Gastroesophageal sphincter (tissue), 4 donors: ENCODE measurements around the gene BMP2. TPM values are rescaled to one million over a fixed set of nuclear protein-coding genes. Genes with fewer than 3 reads are reported as not detected.

Source experiments
- ATAC-seq: fragments of 150-250 bp; one replicate; pipeline ENCODE4 v1.9.1; 2016; ENCODE audit warnings: mild to moderate bottlenecking, moderate library complexity
- H3K27ac ChIP-seq, 4 donors: fragments of 200-600 bp; sonication (generic) in 3 of 4; 1 replicate in 3 of 4; 2 replicates in 1 of 4; pipeline ENCODE4 v1.5.1; 2016 to 2019
- H3K27me3 ChIP-seq: fragments of 200-600 bp; sonication (generic); one replicate; pipeline ENCODE4 v1.5.1; 2019
- H3K36me3 ChIP-seq, 2 donors: fragments of 200-600 bp; sonication (generic); one replicate each; pipeline ENCODE4 v1.5.1; 2019; ENCODE audit warnings: control low read depth in 1 of 2
- H3K4me1 ChIP-seq, 3 donors: fragments of 200-600 bp; sonication (generic); 1 replicate in 2 of 3; 2 replicates in 1 of 3; pipeline ENCODE4 v1.5.1; 2016 to 2019; ENCODE audit warnings: control low read depth in 2 of 3
- H3K4me3 ChIP-seq, 2 donors: fragments of 200-600 bp; sonication (generic); one replicate each; pipeline ENCODE4 v1.5.1; 2019; ENCODE audit warnings: mild to moderate bottlenecking in 1 of 2, moderate library complexity in 1 of 2
- H3K9me3 ChIP-seq, 3 donors: fragments of 200-600 bp; sonication (generic); one replicate each; pipeline ENCODE4 v1.5.1; 2017 to 2019; ENCODE audit warnings: control low read depth in 2 of 3
- CTCF ChIP-seq, 4 experiments: fragments of 200-600 bp in 2 of 4; fragments of 450-650 bp in 2 of 4; sonication (generic) in 1 of 4; IDR thresholded peaks; one replicate each; pipeline ENCODE4 v1.5.1; 2017 to 2019; ENCODE audit warnings: antibody characterized with exemption in 4 of 4, mild to moderate bottlenecking in 2 of 4, moderate library complexity in 2 of 4
- EP300 ChIP-seq: sonication (generic); formaldehyde crosslinking; IDR thresholded peaks from one replicate; pipeline ENCODE4 v1.6.1; 2017; ENCODE audit warnings: antibody characterized with exemption, mild to moderate bottlenecking
- POLR2A ChIP-seq, 2 donors: fragments of 450-650 bp; IDR thresholded peaks; one replicate each; pipeline ENCODE4 v1.6.1; 2017; ENCODE audit warnings: antibody characterized with exemption in 2 of 2, mild to moderate bottlenecking in 2 of 2, moderate library complexity in 1 of 2
- POLR2AphosphoS5 ChIP-seq: sonication (generic); formaldehyde crosslinking; IDR thresholded peaks from one replicate; pipeline ENCODE4 v1.6.1; 2017; ENCODE audit warnings: antibody characterized with exemption
- WGBS, 2 donors: methylation state at CpG; one replicate each; pipeline ENCODE4 v1.1.5; 2018; ENCODE audit warnings: low coverage in 1 of 2; 5-methylcytosine and 5-hydroxymethylcytosine counted together
- total RNA-seq, 4 donors: library from RNA; depleted of rRNA; stranded (reverse); fragments of >200 nt; gene quantifications; one replicate each; pipeline ENCODE4 v1.1.0, GENCODE V29; 2016

Gene BMP2
- total RNA-seq, 4 donors from 2014 or later, result 4.9 to 8.9 (median 5.4) TPM

DNA sequence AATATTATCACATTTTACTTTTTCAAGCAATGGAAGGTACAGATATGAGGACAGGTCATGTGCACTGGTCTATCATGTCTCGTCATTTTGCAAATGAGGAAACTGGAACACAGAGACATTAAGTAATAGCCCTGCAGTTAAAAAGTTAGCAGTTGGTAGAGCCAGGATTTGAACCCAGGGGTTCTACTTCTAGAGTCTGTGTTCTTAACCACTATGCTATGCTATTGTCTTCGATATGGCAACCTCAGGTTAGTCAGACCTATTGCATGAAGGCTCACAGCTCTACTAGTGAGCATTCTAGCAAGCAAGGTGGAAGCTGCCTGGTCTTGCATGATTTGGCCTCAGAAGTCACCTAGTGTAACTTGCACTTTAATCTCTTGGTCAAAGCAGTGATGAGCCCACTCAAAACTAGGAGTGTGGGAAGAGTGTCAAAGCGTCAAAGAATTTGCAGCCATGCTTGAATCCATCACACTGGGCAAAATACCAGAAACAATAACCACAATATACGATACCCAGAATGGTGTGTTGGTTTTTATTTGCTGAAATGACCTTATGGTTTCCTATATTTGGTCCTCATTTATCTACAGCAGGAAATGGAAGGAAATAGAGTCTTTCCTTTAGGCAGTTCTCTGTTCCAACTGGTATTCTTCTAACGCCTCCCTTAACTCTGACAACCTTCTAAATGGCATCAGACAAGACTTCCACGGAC, 20.4 kb upstream of the BMP2 start:
- no peak overlapping the region for H3K4me3 ChIP-seq
- no peaks in the 10 kb centered on the region for H3K4me1 ChIP-seq
- WGBS, 2 donors, result 68 to 72% methylated on average over 5 of the region's 6 CpGs
- no peaks in the 10 kb centered on the region for H3K27me3 ChIP-seq
- ATAC-seq, result no peak
- TF ChIP-seq POLR2AphosphoS5 (no peak), CTCF (IDR thresholded peaks at IDR 0.05) (no peak), POLR2A (IDR thresholded peaks at IDR 0.05) (no peak), EP300 (no peak)
- no peaks in the 10 kb centered on the region for H3K36me3 ChIP-seq
- H3K27ac ChIP-seq, result no peak overlapping the region
- H3K9me3 ChIP-seq, result no peaks in the 10 kb centered on the region

DNA sequence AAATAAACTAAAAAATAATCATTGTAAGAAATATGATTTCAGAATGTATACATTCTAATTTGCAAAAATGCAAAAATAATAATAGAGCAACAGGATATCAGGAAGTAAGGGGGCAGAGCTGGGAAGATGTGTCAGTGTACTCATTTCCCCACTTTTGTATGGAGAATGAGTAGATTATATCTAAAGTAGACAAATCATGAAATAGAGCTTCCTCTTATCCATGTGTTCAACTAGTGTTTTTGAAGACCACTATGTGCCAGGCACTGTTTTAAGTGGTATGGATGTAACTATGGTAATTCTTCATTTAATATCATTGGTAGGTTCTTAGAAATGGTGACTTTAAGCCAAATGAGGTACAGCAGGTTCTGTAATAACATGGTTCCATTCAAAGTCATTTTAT, 17.0 kb upstream of the BMP2 start:
- TF ChIP-seq CTCF (IDR thresholded peaks at IDR 0.05), result no peak
- no peak for TF ChIP-seq POLR2AphosphoS5
- TF ChIP-seq POLR2A (IDR thresholded peaks at IDR 0.05), result no peak
- no peak for TF ChIP-seq EP300
- ATAC-seq, result no peak
- H3K4me1 ChIP-seq, result no peaks in the 10 kb centered on the region

DNA sequence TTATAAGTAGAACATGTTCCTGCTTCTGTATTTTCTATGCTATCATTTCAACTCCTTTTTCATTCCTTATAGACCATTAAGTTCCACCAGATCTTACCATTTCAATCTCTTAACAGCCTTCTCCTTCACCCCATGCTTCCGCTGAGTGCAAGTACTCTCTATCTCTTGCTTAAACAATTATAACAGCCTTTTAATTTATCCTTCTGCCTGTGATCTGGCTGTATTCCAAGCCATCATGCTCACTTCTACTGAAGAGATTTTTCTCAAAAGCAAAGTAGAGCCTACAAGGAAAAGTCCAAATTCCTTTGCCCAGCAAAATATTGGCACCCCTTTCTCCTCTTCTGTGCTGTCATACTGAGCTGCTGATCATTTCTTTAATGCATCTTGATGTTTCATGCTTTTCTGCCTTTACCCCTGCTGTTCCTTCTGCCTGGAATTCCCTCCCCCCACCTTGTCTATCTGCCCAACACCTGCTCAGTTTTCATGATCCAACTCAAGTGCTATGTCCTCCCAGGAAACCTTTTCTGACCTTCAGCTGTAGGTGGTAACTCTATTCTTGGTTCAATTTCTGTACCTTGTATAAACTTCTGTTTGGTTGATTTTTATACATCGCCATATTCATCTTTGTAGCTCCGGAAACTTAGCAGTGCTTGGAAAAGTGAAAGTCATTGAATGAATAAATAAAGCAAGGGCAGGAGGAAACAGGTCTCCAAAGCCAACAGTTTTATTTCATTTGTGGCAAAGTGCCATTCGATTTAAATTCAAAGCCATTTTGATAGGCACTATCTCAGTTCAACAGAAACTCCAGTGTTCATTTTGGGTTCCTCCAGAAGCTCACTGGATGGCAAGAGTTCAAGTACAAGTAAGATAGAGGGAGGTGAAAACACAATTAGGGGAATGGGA, 10.5 kb upstream of the BMP2 start:
- TF ChIP-seq CTCF (IDR thresholded peaks at IDR 0.05), result no peak
- no peak for TF ChIP-seq POLR2AphosphoS5
- TF ChIP-seq EP300, result no peak
- TF ChIP-seq POLR2A (IDR thresholded peaks at IDR 0.05), result no peak
- no peaks in the 10 kb centered on the region for H3K4me1 ChIP-seq
- no peak overlapping the region for H3K4me3 ChIP-seq
- peaks cover 0 to 12% (median 0%) of the 10 kb centered on the region in 3 donors for H3K9me3 ChIP-seq
- no peak for ATAC-seq
- no peaks in the 10 kb centered on the region for H3K36me3 ChIP-seq
- no peak overlapping the region for H3K27ac ChIP-seq
- 61 to 64% methylated on average over 4 of the region's 4 CpGs for WGBS, 2 donors
- peaks cover 8% of the 10 kb centered on the region for H3K27me3 ChIP-seq

More for the DNA sequence above, 17.0 kb upstream of the BMP2 start:
- no peak overlapping the region for H3K4me3 ChIP-seq
- no peaks in the 10 kb centered on the region for H3K36me3 ChIP-seq
- H3K27ac ChIP-seq, result no peak overlapping the region
- H3K9me3 ChIP-seq, result peaks cover 0 to 12% (median 0%) of the 10 kb centered on the region in 3 donors
- peaks cover 6% of the 10 kb centered on the region for H3K27me3 ChIP-seq

DNA sequence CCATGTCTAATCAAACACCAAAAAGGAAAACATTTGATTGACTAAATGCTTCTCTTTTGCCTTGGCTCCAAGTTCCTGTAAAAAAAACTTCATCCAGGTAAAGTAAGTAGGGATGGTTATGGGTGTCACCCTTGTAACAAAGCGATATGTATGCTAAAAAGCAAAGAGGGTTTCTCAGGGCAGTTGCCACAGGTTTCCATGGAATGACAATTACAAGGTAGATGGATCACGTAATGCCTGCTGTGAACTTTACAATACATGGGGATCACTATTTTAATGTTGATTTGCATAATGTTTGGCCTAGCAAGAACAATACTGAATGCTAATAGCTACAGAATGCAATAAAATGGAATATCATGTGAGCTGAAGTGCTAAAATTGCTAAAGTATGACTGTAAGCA, 2.9 kb upstream of the BMP2 start:
- Histone ChIP-seq H3K4me1 (peaks cover 0 to 29% (median 0%) of the 10 kb centered on the region in 3 donors), H3K36me3 (no peaks in the 10 kb centered on the region), H3K9me3 (no peaks in the 10 kb centered on the region), H3K27me3 (peaks cover 22% of the 10 kb centered on the region), H3K27ac (no peak overlapping the region), H3K4me3 (no peak overlapping the region)
- no peak for ATAC-seq
- 85 to 88% methylated on average over 1 to 2 of the region's 2 CpGs for WGBS, 2 donors
- no peak for TF ChIP-seq CTCF (IDR thresholded peaks at IDR 0.05)
- TF ChIP-seq EP300, result no peak
